OCI-LY7 (cell line): ENCODE measurements around the gene TOR3A. TPM values are rescaled to one million over a fixed set of nuclear protein-coding genes. Genes with fewer than 3 reads are reported as not detected.

ENCODE experiments used
- BruUV-seq: library from RNA; stranded (reverse); fragments of 400-500 nt; replicated peaks from 2 replicates; lab custom pipeline; 2021; lab: Mats Ljungman, UMichigan
- CTCF ChIA-PET: fragments of 300-600 bp; sonication (Branson Sonifier 250); formaldehyde crosslinking; loops from one replicate; lab custom pipeline; 2022; ENCODE audit warnings: antibody characterized with exemption; ENCODE audit not compliant: unreplicated experiment; lab: Charles Lee
- POLR2A ChIA-PET: fragments of 300-600 bp; sonication (Branson Sonifier 250); formaldehyde crosslinking; loops from one replicate; lab custom pipeline; 2022; ENCODE audit warnings: antibody characterized with exemption; lab: Charles Lee
- DNase-seq: peaks from one replicate; pipeline ENCODE4 v3.0.0-alpha.2; 2015; ENCODE audit warnings: low spot score
- H2AFZ ChIP-seq: fragments of 200-600 bp; sonication (generic), shearing (Covaris generic); 2 replicates; pipeline ENCODE4 v1.6.1; 2014; ENCODE audit warnings: mild to moderate bottlenecking, antibody characterized with exemption, low read length, moderate library complexity
- H3K27ac ChIP-seq: fragments of 200-600 bp; sonication (generic); 2 replicates; pipeline ENCODE4 v1.5.1; 2014; ENCODE audit warnings: mixed run types, low read depth, mild to moderate bottlenecking, moderate library complexity, low read length, inconsistent platforms; ENCODE audit not compliant: poor library complexity, severe bottlenecking
- H3K36me3 ChIP-seq: fragments of 200-600 bp; sonication (generic); 2 replicates; pipeline ENCODE4 v1.6.1; 2014; ENCODE audit warnings: mild to moderate bottlenecking, antibody characterized with exemption, low read length, moderate library complexity, mixed read lengths; ENCODE audit not compliant: insufficient read depth
- H3K4me1 ChIP-seq: fragments of 200-600 bp; sonication (generic); 2 replicates; pipeline ENCODE4 v1.5.1; 2014; ENCODE audit warnings: mild to moderate bottlenecking, low read length; ENCODE audit not compliant: insufficient read depth, poor library complexity, severe bottlenecking
- H3K4me2 ChIP-seq: fragments of 200-600 bp; sonication (generic); 2 replicates; pipeline ENCODE4 v1.6.1; 2014; ENCODE audit warnings: mild to moderate bottlenecking, low read length
- H3K4me3 ChIP-seq: fragments of 200-600 bp; sonication (generic); 2 replicates; pipeline ENCODE4 v1.5.1; 2014; ENCODE audit warnings: mild to moderate bottlenecking, low read depth, low read length; ENCODE audit not compliant: poor library complexity, severe bottlenecking
- H3K79me2 ChIP-seq: fragments of 200-600 bp; sonication (generic); 2 replicates; pipeline ENCODE4 v1.6.1; 2016; ENCODE audit warnings: low read depth, mild to moderate bottlenecking, low read length, moderate library complexity, mixed read lengths; ENCODE audit not compliant: insufficient read depth
- H3K9me2 ChIP-seq: fragments of 200-600 bp; sonication (generic); 2 replicates; pipeline ENCODE4 v1.6.1; 2016; ENCODE audit warnings: mild to moderate bottlenecking, low read length, mixed read lengths; ENCODE audit not compliant: insufficient read depth
- H3K9me3 ChIP-seq: fragments of 200-600 bp; sonication (generic); 2 replicates; pipeline ENCODE4 v1.6.1; 2014; ENCODE audit warnings: mild to moderate bottlenecking, mixed run types, low read length, mixed read lengths
- H4K20me1 ChIP-seq: fragments of 200-600 bp; sonication (generic); 2 replicates; pipeline ENCODE4 v1.6.1; 2014; ENCODE audit warnings: mild to moderate bottlenecking, antibody characterized with exemption, low read length, moderate library complexity, mixed read lengths; ENCODE audit not compliant: insufficient read depth
- EZH2phosphoT487 ChIP-seq: fragments of 200-600 bp; sonication (generic); IDR thresholded peaks from 2 replicates; pipeline ENCODE4 v1.6.1; 2018; ENCODE audit warnings: low read depth, borderline replicate concordance, mild to moderate bottlenecking, mixed run types, antibody characterized with exemption, low read length, moderate library complexity, mixed read lengths
- intact Hi-C: fragments of 100-400 bp; cut with micrococcal nuclease; formaldehyde crosslinking; loops from one replicate; pipeline ENCODE4 v1.10.0; 2022; ENCODE audit not compliant: unreplicated experiment
- total RNA-seq, 2 experiments: library from RNA; depleted of rRNA in 1 of 2; stranded (reverse); fragments of >200 nt in 1 of 2; shearing (Covaris generic) in 1 of 2; gene quantifications; 2 replicates each; pipeline ENCODE4 v1.2.3, GENCODE V29; 2014 to 2022
- TF ChIP-seq, protein P1 (sequence below): fragments of 200-600 bp; sonication (generic); conservative IDR thresholded peaks from 2 replicates; pipeline ENCODE4 v1.5.1; 2014; ENCODE audit warnings: mild to moderate bottlenecking, antibody characterized with exemption, low read length, moderate library complexity, mixed read lengths

Gene TOR3A
- total RNA-seq, 2 experiments from 2014 or later = 49.0 to 66.7 TPM

DNA sequence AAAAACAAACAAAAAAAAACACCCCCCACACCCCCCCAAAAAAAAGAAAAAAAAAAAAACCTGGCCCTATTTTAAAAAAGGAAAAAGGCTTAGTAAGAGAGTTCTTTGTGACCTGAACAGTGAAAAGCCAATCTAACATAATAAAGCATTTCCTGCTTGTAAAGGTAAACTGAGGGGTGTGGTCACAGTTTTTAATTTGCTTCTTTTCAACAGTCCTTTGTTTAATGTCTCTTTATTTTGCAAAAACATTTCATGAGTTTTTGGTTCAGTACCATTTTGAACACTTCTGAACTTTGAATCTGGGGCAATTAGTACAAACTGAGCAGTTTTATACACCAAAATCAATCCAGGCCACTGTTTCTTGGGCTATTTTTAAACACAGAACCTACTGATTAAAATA lies 37.6 kb downstream of the TOR3A start:
- DNase-seq = no peak
- H3K9me2 ChIP-seq = no peaks in the 10 kb centered on the region
- H3K27ac ChIP-seq = no peak overlapping the region
- no peaks in the 10 kb centered on the region for H3K4me1 ChIP-seq
- no peak overlapping the region for H2AFZ ChIP-seq
- H3K4me3 ChIP-seq = no peak overlapping the region
- no peaks in the 10 kb centered on the region for H3K79me2 ChIP-seq
- intact Hi-C loops = no loop called here
- no peaks in the 10 kb centered on the region for H4K20me1 ChIP-seq
- CTCF ChIA-PET = no interaction called here
- no TSS peak for BruUV-seq
- peaks cover 39% of the 10 kb centered on the region for H3K36me3 ChIP-seq
- no peaks in the 10 kb centered on the region for H3K9me3 ChIP-seq
- POLR2A ChIA-PET = interaction anchor here (0.7 to 0.9 kb wide), 2 partner anchors 63 to 239 kb away, joined by 3 to 8 read pairs; no protein-coding TSS in a partner anchor
- TF ChIP-seq, protein P1, sequence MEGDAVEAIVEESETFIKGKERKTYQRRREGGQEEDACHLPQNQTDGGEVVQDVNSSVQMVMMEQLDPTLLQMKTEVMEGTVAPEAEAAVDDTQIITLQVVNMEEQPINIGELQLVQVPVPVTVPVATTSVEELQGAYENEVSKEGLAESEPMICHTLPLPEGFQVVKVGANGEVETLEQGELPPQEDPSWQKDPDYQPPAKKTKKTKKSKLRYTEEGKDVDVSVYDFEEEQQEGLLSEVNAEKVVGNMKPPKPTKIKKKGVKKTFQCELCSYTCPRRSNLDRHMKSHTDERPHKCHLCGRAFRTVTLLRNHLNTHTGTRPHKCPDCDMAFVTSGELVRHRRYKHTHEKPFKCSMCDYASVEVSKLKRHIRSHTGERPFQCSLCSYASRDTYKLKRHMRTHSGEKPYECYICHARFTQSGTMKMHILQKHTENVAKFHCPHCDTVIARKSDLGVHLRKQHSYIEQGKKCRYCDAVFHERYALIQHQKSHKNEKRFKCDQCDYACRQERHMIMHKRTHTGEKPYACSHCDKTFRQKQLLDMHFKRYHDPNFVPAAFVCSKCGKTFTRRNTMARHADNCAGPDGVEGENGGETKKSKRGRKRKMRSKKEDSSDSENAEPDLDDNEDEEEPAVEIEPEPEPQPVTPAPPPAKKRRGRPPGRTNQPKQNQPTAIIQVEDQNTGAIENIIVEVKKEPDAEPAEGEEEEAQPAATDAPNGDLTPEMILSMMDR = no peak
- no peak for TF ChIP-seq EZH2phosphoT487
- H3K4me2 ChIP-seq = no peak overlapping the region

DNA sequence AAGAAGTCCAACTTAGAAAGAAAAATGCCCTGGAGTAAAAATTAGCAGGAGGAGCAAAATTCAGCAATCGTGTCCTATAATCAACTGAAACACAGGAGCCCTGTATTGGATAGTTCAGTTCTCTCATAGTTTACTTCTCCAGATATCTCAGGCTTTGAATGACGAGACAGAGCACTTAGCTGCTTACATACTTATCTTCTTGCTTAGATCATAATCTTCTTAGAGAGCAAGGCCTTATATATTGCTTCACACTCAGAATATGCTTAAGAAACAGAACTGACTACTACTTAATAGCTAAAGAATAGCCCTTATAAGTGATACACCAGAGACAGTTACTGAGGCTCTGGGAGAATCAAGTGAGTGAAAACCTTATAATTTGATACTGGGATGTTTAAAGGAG lies 38.9 kb downstream of the TOR3A start:
- no TSS peak for BruUV-seq
- no peak for DNase-seq
- CTCF ChIA-PET = interaction anchor here (0.6 kb wide), 1 partner anchor 173 kb away, joined by 3 read pairs; the partner anchor contains the start of gene SOAT1

More for the DNA sequence above, 38.9 kb downstream of the TOR3A start:
- TF ChIP-seq EZH2phosphoT487 = no peak
- TF ChIP-seq, protein P1 = no peak
- Histone ChIP-seq H3K4me2 (no peak overlapping the region), H3K4me1 (no peaks in the 10 kb centered on the region), H3K9me3 (no peaks in the 10 kb centered on the region), H3K9me2 (no peaks in the 10 kb centered on the region), H4K20me1 (no peaks in the 10 kb centered on the region), H3K4me3 (no peak overlapping the region), H3K36me3 (peaks cover 42% of the 10 kb centered on the region), H3K79me2 (no peaks in the 10 kb centered on the region), H3K27ac (no peak overlapping the region), H2AFZ (no peak overlapping the region)
- POLR2A ChIA-PET = interaction anchor here (0.5 to 1.0 kb wide), 6 partner anchors 10 to 260 kb away, joined by 3 to 5 read pairs (median 3); no protein-coding TSS in a partner anchor
- intact Hi-C loops = loop anchor here (1.0 to 10.0 kb wide), 3 partner anchors 172 to 384 kb away; no protein-coding TSS in a partner anchor
